HepG2 (cell line): ENCODE data around the gene AMPD2. TPM values are rescaled to one million over a fixed set of nuclear protein-coding genes. Genes with fewer than 3 reads are reported as not detected.

Source experiments
- HOXA3 ChIP-seq: sonication (generic); formaldehyde crosslinking; IDR thresholded peaks from 2 replicates; pipeline ENCODE4 v1.5.0; 2020; ENCODE audit warnings: missing genetic modification reagents
- UBTF ChIP-seq: sonication (generic); formaldehyde crosslinking; IDR thresholded peaks from 2 replicates; pipeline ENCODE4 v1.4.0; 2020; ENCODE audit warnings: mild to moderate bottlenecking, missing genetic modification reagents
- WIZ ChIP-seq: sonication (generic); formaldehyde crosslinking; IDR thresholded peaks from 2 replicates; pipeline ENCODE4 v1.5.1; 2020; ENCODE audit warnings: mild to moderate bottlenecking, missing genetic modification reagents
- ZBTB44 ChIP-seq: sonication (generic); formaldehyde crosslinking; IDR thresholded peaks from 2 replicates; pipeline ENCODE4 v1.4.0; 2020; ENCODE audit warnings: missing genetic modification reagents
- ZNF574 ChIP-seq: sonication (generic); formaldehyde crosslinking; IDR thresholded peaks from 2 replicates; pipeline ENCODE4 v1.4.0; 2020; ENCODE audit warnings: missing genetic modification reagents
- polyA plus RNA-seq, 8 experiments: library from polyadenylated mRNA; depleted of rRNA in 3 of 8; stranded (reverse) in 7 of 8; unstranded in 1 of 8; fragments of >200 nt; fragmentation: Illumina TruSeq in 4 of 8; extraction: Trizol in 4 of 8; gene quantifications; 2 replicates each; pipeline versions ENCODE4 v1.2.1 to v1.2.3, GENCODE V29; 2011 to 2016; ENCODE audit warnings: low read depth in 4 of 8, missing spikeins in 1 of 8, mixed read lengths in 1 of 8; ENCODE audit not compliant: insufficient read depth in 1 of 8
- total RNA-seq, 5 experiments: library from RNA; depleted of rRNA; stranded (reverse); fragments of >200 nt; fragmentation: Illumina TruSeq; extraction: Trizol; gene quantifications; 2 replicates each; pipeline ENCODE4 v1.2.3, GENCODE V29; 2016; ENCODE audit warnings: low read depth in 1 of 5
- TF ChIP-seq, protein P1 (sequence below): sonication (generic); formaldehyde crosslinking; IDR thresholded peaks from one replicate; pipeline ENCODE4 v1.5.1; 2020; ENCODE audit warnings: mild to moderate bottlenecking, missing genetic modification reagents; ENCODE audit errors: not compliant biosample characterization
- TF ChIP-seq, protein P2 (sequence below): fragments of 450-650 bp; IDR thresholded peaks from 2 replicates; pipeline ENCODE4 v1.6.1; 2017; ENCODE audit warnings: mild to moderate bottlenecking

The AMPD2 gene
- total and polyA plus RNA-seq, 2 of the 13 experiments (the other 11 are each of a cell fraction or from before 2014, with no cell fraction given) = 62.3 to 82.0 TPM

GRCh38 chr1:109667452-109668122 lies 48.0 kb downstream of the AMPD2 start, which contains the start of gene GSTM2 (continued):
- TF ChIP-seq HOXA3 (CRISPR knock-in tag) (0 out of 2 replicates have a peak, but pooled peaks have one; percentile 46), UBTF (CRISPR knock-in tag) (0 out of 2 replicates have a peak, but pooled peaks have one; percentile 24), WIZ (no peak), ZNF574 (0 out of 2 replicates have a peak, but pooled peaks have one; percentile 23), ZBTB44 (CRISPR knock-in tag) (no peak)
- TF ChIP-seq, protein P1, sequence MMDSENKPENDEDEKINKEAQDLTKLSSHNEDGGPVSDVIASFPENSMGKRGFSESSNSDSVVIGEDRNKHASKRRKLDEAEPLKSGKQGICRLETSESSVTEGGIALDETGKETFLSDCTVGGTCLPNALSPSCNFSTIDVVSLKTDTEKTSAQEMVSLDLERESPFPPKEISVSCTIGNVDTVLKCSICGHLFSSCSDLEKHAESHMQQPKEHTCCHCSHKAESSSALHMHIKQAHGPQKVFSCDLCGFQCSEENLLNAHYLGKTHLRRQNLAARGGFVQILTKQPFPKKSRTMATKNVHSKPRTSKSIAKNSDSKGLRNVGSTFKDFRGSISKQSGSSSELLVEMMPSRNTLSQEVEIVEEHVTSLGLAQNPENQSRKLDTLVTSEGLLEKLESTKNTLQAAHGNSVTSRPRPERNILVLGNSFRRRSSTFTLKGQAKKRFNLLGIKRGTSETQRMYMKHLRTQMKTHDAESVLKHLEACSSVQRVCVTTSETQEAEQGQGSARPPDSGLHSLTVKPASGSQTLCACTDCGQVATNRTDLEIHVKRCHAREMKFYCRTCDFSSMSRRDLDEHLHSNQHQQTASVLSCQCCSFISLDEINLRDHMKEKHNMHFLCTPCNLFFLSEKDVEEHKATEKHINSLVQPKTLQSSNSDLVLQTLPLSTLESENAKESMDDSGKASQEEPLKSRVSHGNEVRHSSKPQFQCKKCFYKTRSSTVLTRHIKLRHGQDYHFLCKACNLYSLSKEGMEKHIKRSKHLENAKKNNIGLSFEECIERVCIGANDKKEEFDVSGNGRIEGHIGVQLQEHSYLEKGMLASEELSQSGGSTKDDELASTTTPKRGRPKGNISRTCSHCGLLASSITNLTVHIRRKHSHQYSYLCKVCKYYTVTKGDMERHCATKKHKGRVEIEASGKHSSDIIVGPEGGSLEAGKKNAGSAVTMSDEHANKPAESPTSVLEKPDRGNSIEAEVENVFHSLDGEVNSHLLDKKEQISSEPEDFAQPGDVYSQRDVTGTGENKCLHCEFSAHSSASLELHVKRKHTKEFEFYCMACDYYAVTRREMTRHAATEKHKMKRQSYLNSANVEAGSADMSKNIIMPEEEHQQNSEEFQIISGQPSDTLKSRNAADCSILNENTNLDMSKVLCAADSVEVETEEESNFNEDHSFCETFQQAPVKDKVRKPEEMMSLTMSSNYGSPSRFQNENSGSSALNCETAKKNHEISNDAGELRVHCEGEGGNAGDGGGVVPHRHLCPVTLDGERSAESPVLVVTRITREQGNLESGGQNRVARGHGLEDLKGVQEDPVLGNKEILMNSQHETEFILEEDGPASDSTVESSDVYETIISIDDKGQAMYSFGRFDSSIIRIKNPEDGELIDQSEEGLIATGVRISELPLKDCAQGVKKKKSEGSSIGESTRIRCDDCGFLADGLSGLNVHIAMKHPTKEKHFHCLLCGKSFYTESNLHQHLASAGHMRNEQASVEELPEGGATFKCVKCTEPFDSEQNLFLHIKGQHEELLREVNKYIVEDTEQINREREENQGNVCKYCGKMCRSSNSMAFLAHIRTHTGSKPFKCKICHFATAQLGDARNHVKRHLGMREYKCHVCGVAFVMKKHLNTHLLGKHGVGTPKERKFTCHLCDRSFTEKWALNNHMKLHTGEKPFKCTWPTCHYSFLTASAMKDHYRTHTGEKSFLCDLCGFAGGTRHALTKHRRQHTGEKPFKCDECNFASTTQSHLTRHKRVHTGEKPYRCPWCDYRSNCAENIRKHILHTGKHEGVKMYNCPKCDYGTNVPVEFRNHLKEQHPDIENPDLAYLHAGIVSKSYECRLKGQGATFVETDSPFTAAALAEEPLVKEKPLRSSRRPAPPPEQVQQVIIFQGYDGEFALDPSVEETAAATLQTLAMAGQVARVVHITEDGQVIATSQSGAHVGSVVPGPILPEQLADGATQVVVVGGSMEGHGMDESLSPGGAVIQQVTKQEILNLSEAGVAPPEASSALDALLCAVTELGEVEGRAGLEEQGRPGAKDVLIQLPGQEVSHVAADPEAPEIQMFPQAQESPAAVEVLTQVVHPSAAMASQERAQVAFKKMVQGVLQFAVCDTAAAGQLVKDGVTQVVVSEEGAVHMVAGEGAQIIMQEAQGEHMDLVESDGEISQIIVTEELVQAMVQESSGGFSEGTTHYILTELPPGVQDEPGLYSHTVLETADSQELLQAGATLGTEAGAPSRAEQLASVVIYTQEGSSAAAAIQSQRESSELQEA (CRISPR knock-in tag) = no peak
- TF ChIP-seq, protein P2, sequence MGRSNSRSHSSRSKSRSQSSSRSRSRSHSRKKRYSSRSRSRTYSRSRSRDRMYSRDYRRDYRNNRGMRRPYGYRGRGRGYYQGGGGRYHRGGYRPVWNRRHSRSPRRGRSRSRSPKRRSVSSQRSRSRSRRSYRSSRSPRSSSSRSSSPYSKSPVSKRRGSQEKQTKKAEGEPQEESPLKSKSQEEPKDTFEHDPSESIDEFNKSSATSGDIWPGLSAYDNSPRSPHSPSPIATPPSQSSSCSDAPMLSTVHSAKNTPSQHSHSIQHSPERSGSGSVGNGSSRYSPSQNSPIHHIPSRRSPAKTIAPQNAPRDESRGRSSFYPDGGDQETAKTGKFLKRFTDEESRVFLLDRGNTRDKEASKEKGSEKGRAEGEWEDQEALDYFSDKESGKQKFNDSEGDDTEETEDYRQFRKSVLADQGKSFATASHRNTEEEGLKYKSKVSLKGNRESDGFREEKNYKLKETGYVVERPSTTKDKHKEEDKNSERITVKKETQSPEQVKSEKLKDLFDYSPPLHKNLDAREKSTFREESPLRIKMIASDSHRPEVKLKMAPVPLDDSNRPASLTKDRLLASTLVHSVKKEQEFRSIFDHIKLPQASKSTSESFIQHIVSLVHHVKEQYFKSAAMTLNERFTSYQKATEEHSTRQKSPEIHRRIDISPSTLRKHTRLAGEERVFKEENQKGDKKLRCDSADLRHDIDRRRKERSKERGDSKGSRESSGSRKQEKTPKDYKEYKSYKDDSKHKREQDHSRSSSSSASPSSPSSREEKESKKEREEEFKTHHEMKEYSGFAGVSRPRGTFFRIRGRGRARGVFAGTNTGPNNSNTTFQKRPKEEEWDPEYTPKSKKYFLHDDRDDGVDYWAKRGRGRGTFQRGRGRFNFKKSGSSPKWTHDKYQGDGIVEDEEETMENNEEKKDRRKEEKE = no peak
